Muscle layer of colon (tissue), 2 donors: ENCODE data around the gene MYEOV.

Source experiments
- H3K27ac ChIP-seq: one replicate; pipeline ENCODE4 v1.7.0; 2013; ENCODE audit warnings: low read depth, mild to moderate bottlenecking, low read length, moderate library complexity
- H3K27me3 ChIP-seq, 2 donors: one replicate each; pipeline ENCODE4 v1.7.0; 2013; ENCODE audit warnings: low read length in 2 of 2, mild to moderate bottlenecking in 2 of 2; ENCODE audit not compliant: insufficient read depth in 2 of 2, control insufficient read depth in 1 of 2
- H3K36me3 ChIP-seq: one replicate; pipeline ENCODE4 v1.7.0; 2013; ENCODE audit warnings: mild to moderate bottlenecking, low read length; ENCODE audit not compliant: insufficient read depth
- H3K4me1 ChIP-seq: one replicate; pipeline ENCODE4 v1.7.0; 2013; ENCODE audit warnings: mild to moderate bottlenecking, low read length; ENCODE audit not compliant: insufficient read depth
- H3K4me3 ChIP-seq, 2 donors: one replicate each; pipeline ENCODE4 v1.7.0; 2013; ENCODE audit warnings: low read length in 2 of 2, low read depth in 1 of 2, mild to moderate bottlenecking in 1 of 2, moderate library complexity in 1 of 2
- H3K9ac ChIP-seq: one replicate; pipeline ENCODE4 v1.7.0; 2013; ENCODE audit warnings: low read length
- H3K9me3 ChIP-seq: one replicate; pipeline ENCODE4 v1.7.0; 2013; ENCODE audit warnings: mild to moderate bottlenecking, low read length
- donor health status: abdominal sarcoma.
- donor health status: Adenocarcinoma of cecum.

MYEOV gene

DNA sequence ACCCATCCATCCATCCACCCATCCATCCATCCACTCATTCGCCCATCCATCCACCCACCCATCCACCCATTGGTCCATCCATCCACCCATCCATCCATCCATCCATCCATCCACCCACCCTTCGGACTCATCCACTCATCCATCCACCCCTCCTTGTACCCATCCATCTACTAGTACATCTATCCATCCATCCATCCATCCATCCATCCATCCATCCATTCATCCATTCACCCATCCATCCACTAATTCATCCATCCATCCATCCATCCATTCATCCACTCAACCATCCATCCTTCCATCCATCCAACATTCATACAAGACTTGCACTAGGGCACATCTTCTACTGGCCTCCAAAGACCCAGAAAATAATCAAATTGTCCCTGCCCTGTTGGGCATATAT, 20.0 kb downstream of the MYEOV start:
- no peaks in the 10 kb centered on the region for H3K4me1 ChIP-seq

DNA sequence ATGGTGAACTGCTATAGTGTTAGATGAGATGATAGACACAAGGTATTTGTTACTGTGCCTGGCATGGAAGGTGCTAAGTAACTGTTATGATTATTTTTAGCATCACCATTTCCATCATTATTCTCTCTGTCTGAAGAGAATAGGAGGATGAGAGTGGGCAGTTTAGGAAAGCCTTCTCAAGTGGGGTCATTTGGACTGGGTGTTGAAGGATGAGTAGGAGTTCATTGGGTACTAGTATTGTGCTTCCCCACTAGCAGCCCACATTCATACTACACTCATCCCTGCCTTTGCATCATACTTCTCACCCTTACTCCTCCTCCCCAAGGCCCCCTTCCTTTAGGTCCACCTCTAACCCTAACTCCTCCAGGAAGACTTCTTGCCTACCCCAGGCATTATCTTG, 20.6 kb downstream of the MYEOV start:
- H3K9me3 ChIP-seq: no peaks in the 10 kb centered on the region
- H3K9ac ChIP-seq: no peak overlapping the region
- no peaks in the 10 kb centered on the region for H3K36me3 ChIP-seq
- H3K4me1 ChIP-seq: no peaks in the 10 kb centered on the region
- H3K4me3 ChIP-seq: no peak overlapping the region
- no peaks in the 10 kb centered on the region for H3K27me3 ChIP-seq
- no peak overlapping the region for H3K27ac ChIP-seq

More for the DNA sequence above, 20.0 kb downstream of the MYEOV start:
- Histone ChIP-seq H3K9ac (no peak overlapping the region), H3K4me3 (no peak overlapping the region), H3K9me3 (no peaks in the 10 kb centered on the region), H3K27me3 (no peaks in the 10 kb centered on the region), H3K27ac (no peak overlapping the region), H3K36me3 (no peaks in the 10 kb centered on the region)

DNA sequence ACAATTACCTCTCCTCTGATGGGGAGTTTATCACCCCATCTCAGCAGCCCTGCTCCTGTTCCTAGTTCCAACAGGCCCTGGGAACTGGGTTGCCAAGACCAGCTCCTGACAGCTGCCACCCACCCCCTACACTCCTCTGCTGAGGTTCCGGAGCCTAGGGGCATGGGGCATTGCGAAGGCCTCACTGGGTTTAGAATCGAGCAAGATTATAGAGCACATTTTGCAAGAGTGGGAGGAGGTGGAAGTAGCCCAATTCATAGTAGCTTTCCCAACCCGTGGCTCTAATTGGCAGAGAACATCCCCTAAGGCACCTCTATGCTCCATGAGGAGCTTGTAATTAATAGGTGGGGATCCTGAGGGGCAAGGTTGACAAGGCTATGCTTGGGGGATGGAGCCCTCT, 23.0 kb downstream of the MYEOV start:
- Histone ChIP-seq H3K9me3 (no peaks in the 10 kb centered on the region), H3K27me3 (no peaks in the 10 kb centered on the region), H3K4me1 (no peaks in the 10 kb centered on the region), H3K4me3 (no peak overlapping the region), H3K9ac (no peak overlapping the region), H3K27ac (no peak overlapping the region), H3K36me3 (no peaks in the 10 kb centered on the region)

GRCh38 chr11:69317401-69318092, 23.6 kb downstream of the MYEOV start:
- Histone ChIP-seq H3K9ac (no peak overlapping the region), H3K4me1 (no peaks in the 10 kb centered on the region), H3K4me3 (no peak overlapping the region), H3K27me3 (no peaks in the 10 kb centered on the region), H3K36me3 (no peaks in the 10 kb centered on the region), H3K27ac (no peak overlapping the region), H3K9me3 (no peaks in the 10 kb centered on the region)

- Histone ChIP-seq H3K27me3 (no peaks in the 10 kb centered on the region), H3K9me3 (no peaks in the 10 kb centered on the region), H3K4me1 (no peaks in the 10 kb centered on the region), H3K4me3 (no peak overlapping the region), H3K27ac (no peak overlapping the region), H3K9ac (no peak overlapping the region), H3K36me3 (no peaks in the 10 kb centered on the region)
These were observed 24.1 kb downstream of the MYEOV start for GRCh38 chr11:69318093-69318420.

DNA sequence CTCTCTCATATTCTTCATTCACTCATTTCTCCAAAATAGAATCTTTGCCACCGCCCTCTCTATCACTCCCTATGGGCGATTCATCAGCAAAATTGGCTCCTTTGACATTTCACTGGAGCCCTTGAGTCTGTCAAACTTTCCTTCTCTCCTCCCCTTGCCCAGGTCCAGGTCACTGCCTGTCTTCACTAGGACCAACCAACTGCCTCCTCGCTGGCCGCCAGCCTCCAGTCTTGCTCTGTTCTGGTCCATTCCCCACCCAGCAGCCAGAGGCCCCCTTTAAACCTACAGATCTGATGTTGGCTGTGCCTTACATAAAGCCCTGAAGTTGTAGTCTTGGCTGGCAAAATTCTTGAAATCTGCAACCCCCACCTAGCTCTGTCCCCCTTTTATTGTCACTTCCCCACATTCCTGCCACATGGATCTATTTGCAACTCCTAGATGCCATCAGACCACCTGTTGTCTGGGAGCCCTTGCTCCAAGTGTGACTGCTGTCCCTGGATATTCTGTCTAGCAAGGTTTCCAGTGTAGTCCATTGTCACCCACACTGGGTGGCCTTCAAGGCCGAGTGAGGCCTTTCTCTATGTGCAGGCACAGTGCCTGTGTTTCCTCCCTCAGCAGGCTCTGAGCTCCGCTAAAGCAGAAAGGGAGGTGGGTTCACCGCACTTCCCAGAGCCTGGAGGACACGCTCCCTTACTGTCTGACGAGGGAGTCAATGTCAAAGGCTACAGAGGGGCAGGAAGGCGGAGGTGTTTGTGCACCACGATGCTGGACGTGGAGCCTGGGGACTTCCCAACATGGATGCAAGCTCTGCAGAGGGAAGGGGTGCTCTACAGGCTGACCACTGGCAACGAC, 25.5 kb downstream of the MYEOV start:
- Histone ChIP-seq H3K9ac (no peak overlapping the region), H3K4me3 (no peak overlapping the region), H3K27me3 (no peaks in the 10 kb centered on the region), H3K27ac (no peak overlapping the region), H3K36me3 (no peaks in the 10 kb centered on the region), H3K9me3 (no peaks in the 10 kb centered on the region), H3K4me1 (no peaks in the 10 kb centered on the region)

DNA sequence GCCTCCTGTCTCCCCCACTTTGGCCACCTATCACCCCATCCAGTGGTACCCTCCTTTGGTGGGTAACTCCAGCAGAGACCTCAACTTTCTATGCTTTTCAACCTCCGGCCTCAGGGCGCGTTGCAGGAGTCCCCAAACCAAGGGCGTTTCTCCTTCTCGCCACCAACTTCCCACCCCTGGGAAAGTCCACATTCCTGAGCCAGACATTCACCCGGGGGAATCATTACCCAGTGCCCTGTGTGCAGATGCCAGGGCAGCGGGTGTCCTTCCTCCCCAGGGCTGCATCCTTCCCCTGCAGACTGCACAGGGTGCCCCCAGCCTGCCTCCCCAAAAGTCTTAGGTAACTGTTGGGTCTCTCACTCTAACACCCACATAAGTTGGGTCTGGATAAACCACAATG, 26.4 kb downstream of the MYEOV start:
- Histone ChIP-seq H3K4me3 (no peak overlapping the region), H3K27ac (no peak overlapping the region), H3K9me3 (no peaks in the 10 kb centered on the region), H3K9ac (no peak overlapping the region), H3K36me3 (no peaks in the 10 kb centered on the region), H3K4me1 (no peaks in the 10 kb centered on the region), H3K27me3 (no peaks in the 10 kb centered on the region)

DNA sequence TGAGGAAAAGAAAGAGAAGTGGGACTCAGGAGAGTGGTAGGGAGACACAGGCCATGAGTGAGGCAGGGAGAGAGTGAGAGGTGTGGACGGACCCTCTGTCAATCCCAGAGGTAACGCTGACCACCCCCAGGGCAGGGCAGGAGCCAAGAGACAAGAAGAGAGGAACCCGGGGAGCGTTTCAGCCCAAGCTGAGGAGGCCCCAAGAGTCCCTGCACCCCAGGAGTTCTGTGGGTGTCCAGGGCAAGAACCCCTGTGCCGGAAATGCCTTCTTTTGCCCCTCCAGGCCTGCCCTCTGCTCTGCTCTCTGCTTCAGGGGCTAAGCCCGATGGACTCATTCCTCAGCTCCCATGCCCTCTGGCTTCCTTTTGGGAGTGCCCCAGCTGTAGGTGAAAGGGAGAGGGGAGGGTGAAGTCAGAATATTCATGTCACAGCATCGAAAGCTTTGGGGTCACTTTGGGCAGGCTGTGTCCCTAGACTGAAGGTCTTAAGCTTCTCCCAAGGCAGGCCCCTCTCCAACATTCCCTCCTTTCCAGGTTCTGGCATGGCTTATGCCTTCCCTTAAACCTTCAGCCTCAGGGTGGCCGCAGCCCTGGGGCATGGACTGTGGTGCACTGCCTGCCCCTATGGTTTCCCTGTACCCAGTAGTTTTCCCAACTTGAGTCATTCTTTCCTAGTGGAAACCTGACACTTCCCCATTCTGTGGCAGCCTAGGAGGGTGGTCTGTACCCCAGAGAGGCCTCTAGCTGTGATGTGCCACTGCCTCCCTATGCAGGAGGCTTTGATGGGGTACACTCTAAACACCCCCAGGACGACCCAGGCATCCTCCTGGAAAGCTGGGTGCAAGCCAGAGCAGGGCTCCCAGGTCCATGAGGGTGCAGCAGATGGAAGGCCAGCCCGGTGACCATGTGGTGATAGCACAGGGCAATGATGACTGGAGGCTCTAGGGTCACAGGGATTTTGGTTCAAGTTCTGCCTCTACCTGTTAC, 27.1 kb downstream of the MYEOV start:
- no peaks in the 10 kb centered on the region for H3K36me3 ChIP-seq
- H3K27me3 ChIP-seq: no peaks in the 10 kb centered on the region
- no peak overlapping the region for H3K27ac ChIP-seq
- H3K9me3 ChIP-seq: no peaks in the 10 kb centered on the region
- H3K9ac ChIP-seq: no peak overlapping the region
- no peaks in the 10 kb centered on the region for H3K4me1 ChIP-seq
- no peak overlapping the region for H3K4me3 ChIP-seq

- no peak overlapping the region for H3K4me3 ChIP-seq
- no peaks in the 10 kb centered on the region for H3K27me3 ChIP-seq
- H3K9me3 ChIP-seq: no peaks in the 10 kb centered on the region
- no peak overlapping the region for H3K27ac ChIP-seq
- H3K36me3 ChIP-seq: no peaks in the 10 kb centered on the region
- H3K9ac ChIP-seq: no peak overlapping the region
- no peaks in the 10 kb centered on the region for H3K4me1 ChIP-seq
These were observed 28.0 kb downstream of the MYEOV start for GRCh38 chr11:69321877-69322361.

DNA sequence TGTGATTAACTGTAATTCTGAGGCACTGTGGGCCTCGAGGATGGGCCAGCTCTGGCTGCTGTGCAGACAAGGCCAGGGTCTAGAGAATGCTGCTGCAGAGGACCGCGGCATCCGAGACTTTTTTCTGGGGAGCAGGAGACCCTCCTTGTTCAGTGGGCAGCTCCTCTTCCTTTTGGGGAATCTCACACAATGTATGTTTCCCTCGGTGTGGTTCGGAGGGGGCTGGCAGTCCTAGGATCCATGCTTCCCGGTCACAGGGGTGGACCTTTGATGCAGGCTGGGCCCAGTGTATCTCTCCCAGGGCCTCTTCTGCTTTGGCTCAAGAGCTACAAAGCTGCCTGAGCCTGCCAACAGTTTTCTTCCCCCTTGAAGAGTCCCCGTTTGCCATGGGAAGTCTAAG, 31.5 kb downstream of the MYEOV start:
- no peaks in the 10 kb centered on the region for H3K9me3 ChIP-seq
- H3K36me3 ChIP-seq: no peaks in the 10 kb centered on the region
- no peak overlapping the region for H3K9ac ChIP-seq
- no peak overlapping the region for H3K4me3 ChIP-seq
- H3K27me3 ChIP-seq: no peaks in the 10 kb centered on the region
- no peak overlapping the region for H3K27ac ChIP-seq
- no peaks in the 10 kb centered on the region for H3K4me1 ChIP-seq

DNA sequence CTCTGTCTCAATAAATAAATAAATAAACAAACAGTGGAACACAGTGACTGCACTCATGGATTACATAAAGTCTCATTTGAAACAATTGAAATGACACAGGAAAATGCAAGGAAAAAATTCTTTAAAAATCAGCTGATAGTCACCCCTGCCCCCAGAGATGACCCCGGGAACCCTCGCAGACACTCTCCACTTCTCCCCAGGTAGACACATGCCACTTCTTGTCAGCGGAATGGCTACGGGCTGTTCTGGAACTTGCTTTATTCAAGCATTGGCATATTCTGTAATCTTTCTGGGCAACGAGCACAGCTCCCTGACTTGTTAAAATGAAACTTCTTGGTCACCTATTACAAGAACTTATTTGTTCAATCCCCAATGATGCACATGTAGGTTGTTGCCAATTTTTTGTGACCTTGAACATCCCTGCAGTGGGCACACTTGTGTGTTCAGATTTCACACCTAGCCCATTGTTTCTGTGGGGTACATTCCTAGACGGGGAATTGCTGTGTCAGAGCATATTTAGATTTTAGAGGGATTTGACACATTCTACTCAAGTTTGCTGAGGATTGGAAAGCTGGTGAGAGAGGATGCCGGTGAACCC, 32.8 kb downstream of the MYEOV start:
- Histone ChIP-seq H3K4me3 (no peak overlapping the region), H3K27me3 (no peaks in the 10 kb centered on the region), H3K27ac (no peak overlapping the region), H3K4me1 (no peaks in the 10 kb centered on the region), H3K9me3 (no peaks in the 10 kb centered on the region), H3K9ac (no peak overlapping the region), H3K36me3 (no peaks in the 10 kb centered on the region)
